BE2C (cell line): ENCODE results near the gene MARCHF6.

Source experiments
- DNase-seq: peaks from one replicate; pipeline ENCODE4 v3.0.0-alpha.2; 2020
- H3K27me3 ChIP-seq: fragments of 250-450 bp; sonication (Bioruptor Pico); 2 replicates; pipeline ENCODE4 v1.5.1; 2020; ENCODE audit warnings: mild to moderate bottlenecking
- H3K36me3 ChIP-seq: fragments of 250-450 bp; sonication (Bioruptor Pico); 2 replicates; pipeline ENCODE4 v1.5.1; 2020; ENCODE audit warnings: mild to moderate bottlenecking
- H3K4me1 ChIP-seq: fragments of 250-450 bp; sonication (Bioruptor Pico); 2 replicates; pipeline ENCODE4 v1.5.1; 2020
- H3K4me3 ChIP-seq: 2 replicates; pipeline ENCODE4 v1.5.1; 2011; ENCODE audit warnings: low read depth, low read length
- H3K9me3 ChIP-seq: fragments of 250-450 bp; sonication (Bioruptor Pico); 2 replicates; pipeline ENCODE4 v1.5.1; 2020
- TF ChIP-seq, protein P1 (sequence below): IDR thresholded peaks from 2 replicates; pipeline ENCODE4 v1.5.1; 2012; ENCODE audit warnings: mild to moderate bottlenecking, low read depth, low read length

Gene MARCHF6

GRCh38 chr5:10393491-10393890 is 40.0 kb downstream of the MARCHF6 start:
- Histone ChIP-seq H3K4me3 (no peak overlapping the region), H3K27me3 (no peaks in the 10 kb centered on the region), H3K9me3 (no peaks in the 10 kb centered on the region; the same call in 1 of the 2 replicates), H3K4me1 (no peaks in the 10 kb centered on the region), H3K36me3 (peaks cover 70% of the 10 kb centered on the region)
- TF ChIP-seq, protein P1, sequence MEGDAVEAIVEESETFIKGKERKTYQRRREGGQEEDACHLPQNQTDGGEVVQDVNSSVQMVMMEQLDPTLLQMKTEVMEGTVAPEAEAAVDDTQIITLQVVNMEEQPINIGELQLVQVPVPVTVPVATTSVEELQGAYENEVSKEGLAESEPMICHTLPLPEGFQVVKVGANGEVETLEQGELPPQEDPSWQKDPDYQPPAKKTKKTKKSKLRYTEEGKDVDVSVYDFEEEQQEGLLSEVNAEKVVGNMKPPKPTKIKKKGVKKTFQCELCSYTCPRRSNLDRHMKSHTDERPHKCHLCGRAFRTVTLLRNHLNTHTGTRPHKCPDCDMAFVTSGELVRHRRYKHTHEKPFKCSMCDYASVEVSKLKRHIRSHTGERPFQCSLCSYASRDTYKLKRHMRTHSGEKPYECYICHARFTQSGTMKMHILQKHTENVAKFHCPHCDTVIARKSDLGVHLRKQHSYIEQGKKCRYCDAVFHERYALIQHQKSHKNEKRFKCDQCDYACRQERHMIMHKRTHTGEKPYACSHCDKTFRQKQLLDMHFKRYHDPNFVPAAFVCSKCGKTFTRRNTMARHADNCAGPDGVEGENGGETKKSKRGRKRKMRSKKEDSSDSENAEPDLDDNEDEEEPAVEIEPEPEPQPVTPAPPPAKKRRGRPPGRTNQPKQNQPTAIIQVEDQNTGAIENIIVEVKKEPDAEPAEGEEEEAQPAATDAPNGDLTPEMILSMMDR = no peak
- no peak for DNase-seq

- Histone ChIP-seq H3K4me1 (no peaks in the 10 kb centered on the region; the same call in 1 of the 2 replicates), H3K27me3 (no peaks in the 10 kb centered on the region), H3K9me3 (no peaks in the 10 kb centered on the region; the same call in 1 of the 2 replicates), H3K36me3 (peaks cover 63% of the 10 kb centered on the region), H3K4me3 (no peak overlapping the region)
- TF ChIP-seq, protein P1 = no peak
- no peak for DNase-seq
Measured at GRCh38 chr5:10396552-10396951, 43.1 kb downstream of the MARCHF6 start.

DNA sequence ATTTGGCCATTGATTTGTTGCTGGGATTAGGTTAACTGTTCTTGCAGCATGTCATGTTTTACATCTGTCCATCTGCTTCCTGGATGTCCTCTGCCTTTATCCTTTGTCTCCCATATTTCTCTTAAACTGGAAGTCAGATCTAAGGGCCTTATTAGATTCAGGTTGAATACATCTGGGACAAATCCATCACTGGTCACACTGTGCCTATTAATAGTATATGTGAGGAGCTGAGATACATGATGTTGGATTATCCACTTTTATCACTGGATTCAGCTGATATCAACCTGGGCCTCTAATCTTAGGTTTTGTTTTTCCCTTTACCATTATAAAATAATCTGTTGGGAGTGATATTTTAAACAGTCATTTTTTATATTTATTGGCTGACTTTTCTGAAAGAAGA is 46.3 kb downstream of the MARCHF6 start:
- H3K9me3 ChIP-seq = no peaks in the 10 kb centered on the region

DNA sequence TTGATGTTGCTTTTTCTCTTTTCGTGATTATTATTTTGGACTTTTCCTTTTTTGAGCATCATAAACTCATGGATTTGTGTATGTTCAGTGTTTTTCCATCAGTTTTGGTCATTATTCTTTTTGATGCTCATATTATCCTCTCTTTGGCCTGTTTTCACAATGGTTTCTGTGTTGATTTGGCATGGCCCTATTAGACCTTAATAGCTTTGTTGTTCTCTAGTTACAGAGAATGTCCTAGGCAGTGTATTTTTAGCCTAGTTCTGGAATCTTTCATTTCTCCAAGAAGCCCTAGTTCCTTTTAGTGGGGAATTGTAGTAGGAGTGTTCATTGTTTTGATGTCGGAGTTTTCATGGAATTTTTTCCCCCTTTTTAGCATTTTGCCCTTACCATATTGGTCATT is 46.9 kb downstream of the MARCHF6 start:
- Histone ChIP-seq H3K9me3 (no peaks in the 10 kb centered on the region), H3K4me1 (no peaks in the 10 kb centered on the region; the same call in 1 of the 2 replicates), H3K36me3 (peaks cover 56% of the 10 kb centered on the region), H3K4me3 (no peak overlapping the region), H3K27me3 (no peaks in the 10 kb centered on the region)
- TF ChIP-seq, protein P1 = no peak
- no peak for DNase-seq

More for the DNA sequence above, 46.3 kb downstream of the MARCHF6 start:
- no peaks in the 10 kb centered on the region for H3K27me3 ChIP-seq
- H3K4me1 ChIP-seq = no peaks in the 10 kb centered on the region; the same call in 1 of the 2 replicates
- no peak overlapping the region for H3K4me3 ChIP-seq
- no peak for DNase-seq
- H3K36me3 ChIP-seq = peaks cover 57% of the 10 kb centered on the region
- TF ChIP-seq, protein P1 = no peak

GRCh38 chr5:10400831-10401230 is 47.3 kb downstream of the MARCHF6 start:
- TF ChIP-seq, protein P1 = no peak
- DNase-seq = no peak
- H3K36me3 ChIP-seq = peaks cover 56% of the 10 kb centered on the region

DNA sequence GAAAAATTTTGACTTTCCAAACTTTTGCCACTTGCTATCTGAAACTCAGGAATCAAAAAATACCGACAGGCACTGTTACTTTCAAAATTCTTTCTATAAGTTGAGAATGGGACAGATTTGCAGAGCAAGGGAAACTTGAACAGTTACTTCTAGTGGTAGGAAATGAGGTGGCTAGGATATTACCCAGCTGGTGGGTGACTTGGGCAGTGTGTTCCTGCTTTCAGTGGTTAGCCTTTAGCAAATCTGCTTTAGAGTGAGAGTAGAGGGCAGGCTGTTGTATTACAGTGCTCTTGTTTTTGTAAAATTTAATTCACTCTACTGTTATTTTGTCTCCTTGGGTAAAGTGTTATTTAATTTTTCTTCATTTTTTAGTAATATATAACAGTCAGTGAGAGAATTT is 48.0 kb downstream of the MARCHF6 start:
- DNase-seq = no peak
- Histone ChIP-seq H3K4me3 (no peak overlapping the region), H3K4me1 (no peaks in the 10 kb centered on the region; the same call in 1 of the 2 replicates), H3K9me3 (no peaks in the 10 kb centered on the region), H3K27me3 (no peaks in the 10 kb centered on the region), H3K36me3 (peaks cover 59% of the 10 kb centered on the region)
- TF ChIP-seq, protein P1 = no peak

More at GRCh38 chr5:10400831-10401230, 47.3 kb downstream of the MARCHF6 start:
- Histone ChIP-seq H3K9me3 (no peaks in the 10 kb centered on the region), H3K27me3 (no peaks in the 10 kb centered on the region), H3K4me3 (no peak overlapping the region), H3K4me1 (no peaks in the 10 kb centered on the region; the same call in 1 of the 2 replicates)
